GM21723 (cell line): ENCODE measurements around the gene WBP1.
"Not testable (repeated sequence)": the region's sequence is repeated elsewhere in the genome, so short reads cannot be mapped to it uniquely, and the experiment has no call there.

Experiments used
- ATAC-seq: cut with Tn5 transposase; IDR thresholded peaks from one replicate; pipeline ENCODE4 v1.9.1; 2021; ENCODE audit warnings: mild to moderate bottlenecking, moderate library complexity; ENCODE audit not compliant: unreplicated experiment

Gene WBP1

GRCh38 chr2:74458132-74458937, at the start of gene WBP1:
TSS of gene WBP1 (plus strand) at chr2:74458438. CDS start at chr2:74458603, 165 bp downstream.
- peak; percentile 85 for ATAC-seq

- ATAC-seq: no peak
Measured at GRCh38 chr2:74413001-74413698, 45.1 kb upstream of the WBP1 start.

DNA sequence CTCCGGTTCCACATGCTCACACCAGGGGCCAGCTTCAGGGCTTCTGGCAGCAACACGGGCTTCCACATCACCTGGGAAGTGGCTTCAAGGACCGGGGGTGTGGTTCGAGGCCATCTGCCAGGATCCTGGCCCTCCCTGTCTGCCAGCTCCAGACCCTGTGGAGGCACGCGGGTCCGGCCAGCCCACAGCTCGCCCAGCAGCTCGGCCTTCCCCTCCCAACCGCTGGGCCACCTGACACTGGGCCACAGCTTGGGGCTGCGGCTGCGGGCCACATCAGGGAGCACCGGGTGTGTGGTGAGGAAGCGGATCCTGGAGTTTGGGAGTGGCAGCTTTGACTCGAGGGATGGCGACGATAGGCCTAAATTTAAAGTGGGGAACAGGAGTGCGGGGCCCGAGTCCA, 43.8 kb upstream of the WBP1 start:
- ATAC-seq: no peak

DNA sequence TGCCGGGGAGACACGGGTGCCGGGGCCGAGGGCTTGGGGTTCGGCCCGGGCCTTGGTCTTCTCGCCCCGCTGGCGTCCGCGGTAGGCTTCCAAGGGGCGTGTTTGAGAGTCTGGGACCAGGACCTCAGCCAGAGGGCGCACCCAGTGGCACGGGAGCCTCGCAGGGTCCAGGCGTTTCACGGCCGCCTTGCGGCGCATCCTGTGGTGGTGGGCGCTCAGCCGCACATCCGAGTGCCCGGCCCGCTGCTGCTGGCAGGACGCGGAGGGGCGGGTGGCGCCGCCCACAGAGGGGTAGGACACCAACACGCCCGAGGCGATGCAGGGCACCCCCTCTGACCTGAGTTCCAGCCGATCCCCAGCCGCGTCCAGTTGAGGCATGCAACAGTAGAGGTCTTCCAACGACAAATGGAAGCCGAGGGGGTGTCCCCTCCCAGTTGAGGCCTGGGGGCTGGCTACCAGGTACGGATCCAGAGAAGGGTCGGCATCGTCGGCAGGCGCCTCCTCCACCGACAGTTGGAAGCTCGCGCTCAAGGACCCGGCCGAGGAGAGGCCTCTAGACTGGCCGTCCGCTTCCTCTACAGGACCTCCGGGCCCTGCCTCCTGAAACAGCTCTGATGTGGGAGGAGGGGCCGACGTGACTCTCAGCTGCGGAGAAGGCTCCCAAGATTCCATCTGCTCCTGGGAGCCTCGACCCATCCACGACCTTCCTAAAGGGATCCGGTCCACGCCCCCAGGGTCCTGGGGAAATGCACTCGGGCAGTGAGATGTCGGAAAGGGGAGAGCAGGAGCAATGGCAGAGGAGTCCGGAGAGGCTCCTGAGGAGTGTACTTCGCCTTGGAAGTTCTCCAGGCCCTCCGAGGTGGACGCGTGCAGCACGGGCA, 43.1 kb upstream of the WBP1 start:
- no peak for ATAC-seq

GRCh38 chr2:74415762-74416395, 42.4 kb upstream of the WBP1 start:
- ATAC-seq: no peak

DNA sequence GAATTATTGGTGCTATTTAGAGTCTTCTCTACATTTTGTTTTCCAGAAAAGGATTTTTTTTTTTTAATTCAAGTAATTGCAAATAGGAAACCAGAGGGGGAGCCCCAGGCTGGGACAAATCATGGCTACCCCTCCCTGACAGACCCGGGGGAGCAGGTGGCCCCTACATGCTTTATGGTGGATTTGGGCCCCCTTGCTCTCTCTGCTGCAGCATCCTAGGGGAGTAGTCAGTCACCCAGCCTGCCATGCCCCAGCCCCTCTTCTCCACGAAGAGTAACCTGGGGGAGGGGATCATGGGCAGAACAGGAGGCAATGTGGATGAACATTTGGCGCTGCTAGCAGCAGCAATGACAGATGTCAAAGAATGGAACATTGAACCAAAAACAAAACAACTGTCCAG, 41.5 kb upstream of the WBP1 start:
- no peak for ATAC-seq

- no peak for ATAC-seq
Measured at GRCh38 chr2:74417197-74417596, 41.0 kb upstream of the WBP1 start.

GRCh38 chr2:74417763-74418162, 40.5 kb upstream of the WBP1 start:
- no peak for ATAC-seq

GRCh38 chr2:74418312-74418711, 39.9 kb upstream of the WBP1 start:
- no peak for ATAC-seq

- ATAC-seq: no peak
Measured at GRCh38 chr2:74419345-74419744, 38.9 kb upstream of the WBP1 start.

DNA sequence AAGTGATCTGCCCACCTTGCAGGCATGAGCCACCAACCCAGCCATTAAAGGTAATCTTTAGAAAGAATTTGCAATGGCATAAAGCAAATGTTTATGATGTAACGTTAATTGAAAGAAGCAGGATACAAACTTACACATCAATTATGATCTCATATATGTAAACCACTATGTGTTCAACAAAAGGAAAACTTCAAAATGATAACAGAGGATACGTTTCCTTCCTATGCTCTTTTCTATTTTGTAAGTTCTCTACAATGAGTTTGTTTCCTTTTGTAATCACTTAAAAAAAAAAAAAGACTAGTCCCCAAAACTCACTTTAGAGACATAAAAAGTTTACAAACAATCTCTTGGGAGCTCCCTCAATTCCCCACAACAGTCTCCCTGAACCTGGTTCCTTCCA, 38.2 kb upstream of the WBP1 start:
- ATAC-seq: no peak

DNA sequence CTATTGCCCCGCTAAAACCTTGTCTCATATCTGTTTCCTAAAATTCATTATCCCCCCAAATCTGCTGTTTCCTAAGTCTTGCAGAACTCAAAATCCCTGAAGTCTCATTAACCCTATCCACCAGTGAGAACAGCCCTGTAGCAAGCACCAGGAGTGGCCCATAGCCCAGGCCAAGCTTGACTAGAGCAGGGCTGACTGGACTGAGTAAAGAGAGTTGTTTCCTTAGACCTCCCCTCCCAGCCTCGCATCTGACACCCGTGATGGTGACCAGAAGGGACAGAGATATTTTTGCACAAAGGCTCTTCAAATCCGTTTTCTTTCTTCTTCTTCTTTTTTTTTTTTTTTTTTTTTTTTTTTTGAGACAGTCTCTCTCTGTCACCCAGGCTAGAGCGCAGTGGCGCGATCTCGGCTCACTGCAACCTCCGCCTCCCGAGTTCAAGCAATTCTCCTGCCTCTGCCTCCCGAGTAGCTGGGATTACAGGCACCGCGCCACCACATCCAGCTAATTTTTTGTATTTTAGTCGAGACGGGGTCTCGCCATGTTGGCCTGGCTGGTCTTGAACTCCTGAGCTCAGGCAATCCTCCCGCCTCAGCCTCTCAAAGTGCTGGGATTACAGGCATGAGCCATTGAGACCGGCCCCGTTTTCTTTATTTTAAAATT, 37.7 kb upstream of the WBP1 start:
- not testable (repeated sequence) for ATAC-seq

DNA sequence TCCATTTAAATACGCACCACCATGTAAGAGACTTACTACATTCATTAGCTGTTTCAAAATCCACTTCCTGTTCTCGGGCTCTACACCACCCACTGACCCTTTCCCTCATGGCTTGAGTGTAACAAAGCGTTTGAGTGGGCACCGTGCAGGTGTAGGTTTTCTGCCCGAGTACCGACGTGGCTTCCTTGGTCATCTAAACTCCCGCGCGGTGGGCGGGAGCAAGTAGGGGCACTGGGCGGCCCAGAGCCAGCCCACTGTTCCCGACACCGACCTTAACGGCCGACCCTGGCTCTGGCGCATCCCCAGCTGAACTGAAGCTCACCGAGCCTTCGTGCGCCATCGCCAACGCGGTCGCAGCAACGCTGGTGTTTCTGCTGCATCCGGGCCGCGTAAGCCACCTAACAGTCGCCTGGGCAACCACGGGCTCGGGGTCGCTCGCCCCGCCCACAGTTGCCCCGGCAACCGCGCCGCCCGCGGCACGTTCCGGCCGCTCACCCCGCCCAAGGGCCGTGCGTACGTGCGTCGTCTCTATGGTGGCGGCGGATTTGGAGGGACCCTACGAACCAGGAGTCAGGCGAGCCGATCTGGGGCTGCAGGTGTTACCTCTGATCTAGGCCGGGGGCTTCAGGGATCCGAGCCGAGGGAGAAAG, 36.9 kb upstream of the WBP1 start, which contains the start of the genes C2orf81 and WDR54:
TSS of gene C2orf81 (minus strand) at position 399 of the 650 bp plus-strand sequence. CDS start at position 340, 59 bp downstream.
TSS of gene WDR54 (plus strand) at position 510 of the 650 bp plus-strand sequence. CDS start 424 bp downstream, outside the sequence.
- peak; percentile 93 for ATAC-seq

DNA sequence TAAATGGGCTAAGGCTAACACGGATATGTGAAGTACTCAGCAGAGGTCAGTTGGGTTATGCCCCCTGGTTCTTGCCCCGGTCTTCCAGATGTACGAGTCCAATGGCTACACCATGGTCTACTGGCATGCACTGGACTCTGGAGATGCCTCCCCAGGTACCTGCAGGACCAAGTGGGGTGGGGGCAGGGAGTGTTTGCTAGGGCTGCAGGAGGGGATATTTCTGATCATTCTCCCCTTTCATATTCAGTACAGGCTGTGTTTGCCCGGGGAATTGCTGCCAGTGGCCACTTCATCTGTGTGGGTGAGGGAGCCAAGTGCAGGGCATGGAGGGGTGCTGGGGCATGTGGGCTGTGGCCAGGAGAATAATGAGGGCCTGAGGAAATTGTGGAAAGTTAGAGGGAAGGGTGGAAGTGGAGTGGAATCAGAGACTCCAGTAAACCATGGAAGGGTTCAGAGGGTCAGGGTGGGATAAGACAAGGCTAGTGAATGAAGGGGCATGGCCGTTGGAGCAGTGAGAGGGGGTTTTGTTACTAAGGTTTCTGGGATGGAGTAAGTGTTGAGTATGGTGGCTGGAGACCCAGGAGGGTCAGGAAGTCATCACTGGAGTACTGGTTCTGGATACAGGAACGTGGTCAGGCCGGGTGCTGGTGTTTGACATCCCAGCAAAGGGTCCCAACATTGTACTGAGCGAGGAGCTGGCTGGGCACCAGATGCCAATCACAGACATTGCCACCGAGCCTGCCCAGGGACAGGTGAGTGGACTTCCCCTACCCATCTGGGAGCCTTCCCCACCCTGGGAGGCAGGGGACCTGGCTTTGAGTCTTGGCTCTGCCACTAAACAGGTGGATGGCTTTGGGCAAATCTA, 34.8 kb upstream of the WBP1 start:
- ATAC-seq: no peak

- ATAC-seq: no peak
Measured at GRCh38 chr2:74424139-74424992, 33.9 kb upstream of the WBP1 start.

GRCh38 chr2:74424995-74425406, 33.2 kb upstream of the WBP1 start:
- ATAC-seq: no peak

DNA sequence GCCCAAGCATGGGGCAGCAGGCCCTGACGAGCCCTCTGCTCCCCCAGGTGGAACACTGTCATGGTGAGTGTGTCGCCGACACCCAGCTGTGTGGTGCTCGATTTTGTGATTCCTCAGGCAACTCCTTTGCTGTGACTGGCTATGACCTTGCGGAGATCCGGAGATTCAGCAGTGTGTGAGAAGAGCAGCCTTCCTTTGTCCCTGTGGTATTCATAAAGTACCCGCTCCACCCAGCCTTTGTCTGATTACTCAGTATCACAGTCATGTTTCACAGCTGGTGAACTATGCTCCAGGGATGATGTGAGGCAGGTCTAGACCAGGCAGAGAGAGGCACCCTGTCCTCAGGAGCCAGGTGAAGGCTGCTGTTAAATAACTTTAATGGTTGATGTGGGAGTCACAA, 32.7 kb upstream of the WBP1 start:
- no peak for ATAC-seq
